NCI-H82 (cell line): ENCODE data around the gene KCNA10.
A peak's percentile ranks its signal among the peaks of the same experiment; 100 is the strongest.

Experiments
- DNase-seq: peaks from one replicate; lab custom pipeline; 2025; lab: John Stamatoyannopoulos, UW

The KCNA10 gene

GRCh38 chr1:110501488-110502132, 17.4 kb downstream of the KCNA10 start:
- no peak for DNase-seq

GRCh38 chr1:110498270-110498669, 20.7 kb downstream of the KCNA10 start:
- no peak for DNase-seq

GRCh38 chr1:110495926-110496600, 22.9 kb downstream of the KCNA10 start:
- peak; percentile 92 for DNase-seq

- no peak for DNase-seq
Observed at GRCh38 chr1:110494522-110495406, 24.2 kb downstream of the KCNA10 start.

GRCh38 chr1:110494036-110494435, 24.9 kb downstream of the KCNA10 start:
- no peak for DNase-seq

- no peak for DNase-seq
Observed at GRCh38 chr1:110493059-110493699, 25.8 kb downstream of the KCNA10 start.

- no peak for DNase-seq
Observed at GRCh38 chr1:110492573-110492972, 26.4 kb downstream of the KCNA10 start.

GRCh38 chr1:110490791-110491451, 28.1 kb downstream of the KCNA10 start:
- DNase-seq = no peak

- DNase-seq = no peak
Observed at GRCh38 chr1:110489973-110490542, 28.9 kb downstream of the KCNA10 start.

- DNase-seq = no peak
Observed at GRCh38 chr1:110489406-110489805, 29.6 kb downstream of the KCNA10 start.

GRCh38 chr1:110488867-110489266, 30.1 kb downstream of the KCNA10 start:
- no peak for DNase-seq

- DNase-seq = no peak
Observed at GRCh38 chr1:110488161-110488560, 30.8 kb downstream of the KCNA10 start.

GRCh38 chr1:110487726-110488125, 31.2 kb downstream of the KCNA10 start:
- DNase-seq = no peak

- no peak for DNase-seq
Observed at GRCh38 chr1:110485725-110486124, 33.2 kb downstream of the KCNA10 start.

- no peak for DNase-seq
Observed at GRCh38 chr1:110484801-110485200, 34.2 kb downstream of the KCNA10 start.

GRCh38 chr1:110483308-110483685, 35.7 kb downstream of the KCNA10 start:
- no peak for DNase-seq

GRCh38 chr1:110482662-110483307, 36.2 kb downstream of the KCNA10 start:
- no peak for DNase-seq

- no peak for DNase-seq
Observed at GRCh38 chr1:110481968-110482623, 36.9 kb downstream of the KCNA10 start.

- DNase-seq = peak; percentile 36
Observed at GRCh38 chr1:110480356-110481096, 38.4 kb downstream of the KCNA10 start.

GRCh38 chr1:110478886-110479285, 40.1 kb downstream of the KCNA10 start:
- DNase-seq = no peak
